ENCODE measurements around the gene LRRC71.

The LRRC71 gene

DNA sequence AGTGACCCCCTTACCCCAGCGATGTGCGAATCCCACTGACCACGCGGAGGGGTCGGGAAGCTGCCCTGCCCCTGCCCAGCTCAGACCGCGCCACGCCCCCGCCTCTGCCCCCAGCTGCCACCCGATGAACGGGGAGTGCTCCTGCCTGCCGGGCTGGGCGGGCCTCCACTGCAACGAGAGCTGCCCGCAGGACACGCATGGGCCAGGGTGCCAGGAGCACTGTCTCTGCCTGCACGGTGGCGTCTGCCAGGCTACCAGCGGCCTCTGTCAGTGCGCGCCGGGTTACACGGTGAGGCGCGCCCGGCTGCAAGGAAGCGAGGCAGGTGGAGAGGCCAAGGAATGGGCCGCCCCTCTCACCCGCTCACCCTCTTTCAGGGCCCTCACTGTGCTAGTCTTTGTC, 11.9 kb upstream of the LRRC71 start:
- no peak overlapping the region for H3K27ac ChIP-seq
- TF ChIP-seq, protein P1, sequence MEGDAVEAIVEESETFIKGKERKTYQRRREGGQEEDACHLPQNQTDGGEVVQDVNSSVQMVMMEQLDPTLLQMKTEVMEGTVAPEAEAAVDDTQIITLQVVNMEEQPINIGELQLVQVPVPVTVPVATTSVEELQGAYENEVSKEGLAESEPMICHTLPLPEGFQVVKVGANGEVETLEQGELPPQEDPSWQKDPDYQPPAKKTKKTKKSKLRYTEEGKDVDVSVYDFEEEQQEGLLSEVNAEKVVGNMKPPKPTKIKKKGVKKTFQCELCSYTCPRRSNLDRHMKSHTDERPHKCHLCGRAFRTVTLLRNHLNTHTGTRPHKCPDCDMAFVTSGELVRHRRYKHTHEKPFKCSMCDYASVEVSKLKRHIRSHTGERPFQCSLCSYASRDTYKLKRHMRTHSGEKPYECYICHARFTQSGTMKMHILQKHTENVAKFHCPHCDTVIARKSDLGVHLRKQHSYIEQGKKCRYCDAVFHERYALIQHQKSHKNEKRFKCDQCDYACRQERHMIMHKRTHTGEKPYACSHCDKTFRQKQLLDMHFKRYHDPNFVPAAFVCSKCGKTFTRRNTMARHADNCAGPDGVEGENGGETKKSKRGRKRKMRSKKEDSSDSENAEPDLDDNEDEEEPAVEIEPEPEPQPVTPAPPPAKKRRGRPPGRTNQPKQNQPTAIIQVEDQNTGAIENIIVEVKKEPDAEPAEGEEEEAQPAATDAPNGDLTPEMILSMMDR (conservative IDR thresholded peaks at IDR 0.05), result no peak

DNA sequence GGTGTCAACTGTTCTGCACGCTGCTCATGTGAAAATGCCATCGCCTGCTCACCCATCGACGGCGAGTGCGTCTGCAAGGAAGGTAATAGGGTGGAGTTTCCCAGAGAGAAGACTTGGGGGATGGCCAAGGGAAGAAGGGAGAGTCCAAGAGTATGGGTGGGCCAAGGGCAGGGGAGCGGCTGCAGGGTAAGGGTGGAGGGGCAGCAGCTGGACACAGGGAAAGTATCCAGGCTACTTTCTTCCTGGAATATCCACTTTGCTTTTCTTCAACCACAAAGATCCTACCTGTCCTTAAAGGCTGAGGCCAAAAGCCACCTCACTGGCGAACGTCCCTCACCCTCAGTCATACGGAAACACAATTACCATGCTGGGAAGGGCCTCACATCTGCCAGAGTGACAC, 11.5 kb upstream of the LRRC71 start:
- TF ChIP-seq, protein P1 (conservative IDR thresholded peaks at IDR 0.05), result no peak
- no peak overlapping the region for H3K27ac ChIP-seq

DNA sequence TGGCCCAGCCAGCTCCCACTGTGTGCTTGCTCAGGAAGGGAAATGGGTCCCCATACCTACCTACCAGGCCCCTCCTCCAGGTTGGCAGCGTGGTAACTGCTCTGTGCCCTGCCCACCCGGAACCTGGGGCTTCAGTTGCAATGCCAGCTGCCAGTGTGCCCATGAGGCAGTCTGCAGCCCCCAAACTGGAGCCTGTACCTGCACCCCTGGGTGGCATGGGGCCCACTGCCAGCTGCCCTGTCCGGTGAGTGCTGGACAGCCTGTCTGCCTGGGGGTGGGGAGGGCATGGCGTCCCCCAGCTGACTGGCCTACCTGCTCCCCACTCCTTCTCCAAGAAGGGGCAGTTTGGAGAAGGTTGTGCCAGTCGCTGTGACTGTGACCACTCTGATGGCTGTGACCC, 10.8 kb upstream of the LRRC71 start:
- no peak overlapping the region for H3K27ac ChIP-seq
- TF ChIP-seq, protein P1 (conservative IDR thresholded peaks at IDR 0.05), result no peak

DNA sequence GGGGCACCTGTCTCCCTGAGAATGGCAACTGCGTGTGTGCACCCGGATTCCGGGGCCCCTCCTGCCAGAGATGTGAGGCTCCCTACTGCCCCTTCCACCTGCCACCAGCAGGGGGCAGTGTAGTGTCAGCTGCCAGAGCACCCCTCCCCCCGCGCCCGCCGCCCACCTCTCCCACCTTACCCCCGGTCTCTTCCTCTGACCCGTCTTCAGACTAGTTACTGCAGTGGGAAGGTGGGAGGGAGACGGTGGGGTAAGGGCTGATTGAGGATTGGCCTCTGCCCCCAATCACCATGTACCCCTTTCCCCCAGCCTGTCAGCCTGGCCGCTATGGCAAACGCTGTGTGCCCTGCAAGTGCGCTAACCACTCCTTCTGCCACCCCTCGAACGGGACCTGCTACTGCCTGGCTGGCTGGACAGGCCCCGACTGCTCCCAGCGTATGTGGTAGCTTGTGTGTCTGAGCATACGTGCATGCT, 10.1 kb upstream of the LRRC71 start:
- TF ChIP-seq, protein P1 (conservative IDR thresholded peaks at IDR 0.05), result peak; percentile 82
- no peak overlapping the region for H3K27ac ChIP-seq

- no peak overlapping the region for H3K27ac ChIP-seq
- TF ChIP-seq, protein P1 (conservative IDR thresholded peaks at IDR 0.05), result no peak
These were observed 8.7 kb upstream of the LRRC71 start for GRCh38 chr1:156911577-156912298.

DNA sequence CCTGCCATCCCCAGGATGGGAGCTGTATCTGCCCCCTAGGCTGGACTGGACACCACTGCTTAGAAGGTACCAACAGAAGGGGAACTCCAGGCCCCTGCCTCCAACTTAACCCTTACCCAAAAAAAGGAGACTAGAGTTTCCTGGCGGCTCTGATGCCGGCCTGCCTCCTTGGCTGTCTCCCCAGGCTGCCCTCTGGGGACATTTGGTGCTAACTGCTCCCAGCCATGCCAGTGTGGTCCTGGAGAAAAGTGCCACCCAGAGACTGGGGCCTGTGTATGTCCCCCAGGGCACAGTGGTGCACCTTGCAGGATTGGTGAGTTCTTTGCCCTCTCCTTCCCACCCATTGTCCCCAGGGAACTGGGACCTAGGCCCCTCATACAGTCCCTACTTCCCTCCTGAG, 8.1 kb upstream of the LRRC71 start:
- no peak overlapping the region for H3K27ac ChIP-seq
- TF ChIP-seq, protein P1 (conservative IDR thresholded peaks at IDR 0.05), result no peak

GRCh38 chr1:156912861-156913808, 7.3 kb upstream of the LRRC71 start:
- TF ChIP-seq, protein P1 (conservative IDR thresholded peaks at IDR 0.05), result no peak
- no peak overlapping the region for H3K27ac ChIP-seq
